Myocyte (in vitro differentiated cells): ENCODE measurements around the gene TMEM256. TPM values are rescaled to one million over a fixed set of nuclear protein-coding genes. Genes with fewer than 3 reads are reported as not detected.

Source experiments
- DNase-seq: peaks from one replicate; pipeline ENCODE4 v3.0.0-alpha.2; 2012; ENCODE audit warnings: low read depth
- total RNA-seq: library from RNA; depleted of rRNA; stranded (reverse); fragments of >200 nt; gene quantifications from 2 replicates; pipeline ENCODE4 v1.2.3, GENCODE V29; 2014

The TMEM256 gene
- total RNA-seq, 1 donor from 2014 or later = 69.6 TPM

GRCh38 chr17:7354262-7354843 lies 49.5 kb downstream of the TMEM256 start:
- DNase-seq = no peak

Other genes starting within 250 kb of the TMEM256 start
- gene ASGR1, start 224.7 kb downstream of the TMEM256 start, total RNA-seq = 0.13 TPM in 1 of 2 replicates, not detected in the other
- gene DLG4, start 184.3 kb downstream of the TMEM256 start, total RNA-seq = 11.8 and 18.7 TPM in 2 replicates
- 659 and 702 TPM in 2 replicates for gene ACADVL, start 184.2 kb downstream of the TMEM256 start, total RNA-seq
- 71.0 and 80.5 TPM in 2 replicates for gene DVL2, start 169.6 kb downstream of the TMEM256 start, total RNA-seq
- 52.3 and 54.7 TPM in 2 replicates for gene PHF23, start 164.6 kb downstream of the TMEM256 start, total RNA-seq
- 239 and 315 TPM in 2 replicates for gene GABARAP, start 161.6 kb downstream of the TMEM256 start, total RNA-seq
- 69.1 and 88.9 TPM in 2 replicates for gene CTDNEP1, start 152.4 kb downstream of the TMEM256 start, total RNA-seq
- gene ELP5, start 151.9 kb downstream of the TMEM256 start, total RNA-seq = 75.1 and 81.8 TPM in 2 replicates
- gene CLDN7, start 141.6 kb downstream of the TMEM256 start, total RNA-seq = not detected in 2 replicates
- gene SLC2A4, start 122.4 kb downstream of the TMEM256 start, total RNA-seq = 20.0 and 28.3 TPM in 2 replicates
- gene YBX2, start 109.5 kb downstream of the TMEM256 start, total RNA-seq = 4.1 and 9.6 TPM in 2 replicates
- 510 and 518 TPM in 2 replicates for gene EIF5A, start 96.5 kb downstream of the TMEM256 start, total RNA-seq
- 92.2 and 95.8 TPM in 2 replicates for gene GPS2, start 88.7 kb downstream of the TMEM256 start, total RNA-seq
- 19.5 and 22.3 TPM in 2 replicates for gene NEURL4, start 74.8 kb downstream of the TMEM256 start, total RNA-seq
- not detected in 2 replicates for gene ACAP1, start 67.6 kb downstream of the TMEM256 start, total RNA-seq
- gene KCTD11, start 51.9 kb downstream of the TMEM256 start, total RNA-seq = 10.0 and 10.1 TPM in 2 replicates
- not detected in 2 replicates for gene TMEM95, start 48.9 kb downstream of the TMEM256 start, total RNA-seq
- not detected in 2 replicates for gene TNK1, start 23.0 kb downstream of the TMEM256 start, total RNA-seq
- 15.1 and 22.3 TPM in 2 replicates for gene PLSCR3, start 9.6 kb downstream of the TMEM256 start, total RNA-seq
- gene NLGN2, start 3.7 kb upstream of the TMEM256 start, total RNA-seq = 5.7 and 7.2 TPM in 2 replicates
- gene SPEM1, start 16.2 kb upstream of the TMEM256 start, total RNA-seq = not detected in 2 replicates
- gene SPEM2, start 21.5 kb upstream of the TMEM256 start, total RNA-seq = not detected in 2 replicates
- not detected in 2 replicates for gene SPEM3, start 24.8 kb upstream of the TMEM256 start, total RNA-seq
- gene TMEM102, start 31.3 kb upstream of the TMEM256 start, total RNA-seq = 0.13 and 0.21 TPM in 2 replicates
- 41.7 and 89.9 TPM in 2 replicates for gene FGF11, start 35.4 kb upstream of the TMEM256 start, total RNA-seq
- gene CHRNB1, start 41.0 kb upstream of the TMEM256 start, total RNA-seq = 213 and 222 TPM in 2 replicates
- 32.8 and 38.0 TPM in 2 replicates for gene ZBTB4, start 75.5 kb upstream of the TMEM256 start, total RNA-seq
- gene SLC35G6, start 77.3 kb upstream of the TMEM256 start, total RNA-seq = not detected in 2 replicates
- 41.2 and 47.1 TPM in 2 replicates for gene POLR2A, start 80.3 kb upstream of the TMEM256 start, total RNA-seq
- 7.4 and 8.6 TPM in 2 replicates for gene TNFSF12, start 145.0 kb upstream of the TMEM256 start, total RNA-seq
- gene TNFSF13, start 154.7 kb upstream of the TMEM256 start, total RNA-seq = 0.11 TPM in 1 of 2 replicates, not detected in the other
- gene SENP3, start 157.8 kb upstream of the TMEM256 start, total RNA-seq = 93.6 and 114 TPM in 2 replicates
- gene CD68, start 175.5 kb upstream of the TMEM256 start, total RNA-seq = 7.6 and 9.1 TPM in 2 replicates
- gene MPDU1, start 179.8 kb upstream of the TMEM256 start, total RNA-seq = 185 and 199 TPM in 2 replicates
- 4.0 and 10.9 TPM in 2 replicates for gene SOX15, start 186.0 kb upstream of the TMEM256 start, total RNA-seq
- 85.2 and 85.6 TPM in 2 replicates for gene FXR2, start 210.8 kb upstream of the TMEM256 start, total RNA-seq
- gene SAT2, start 223.7 kb upstream of the TMEM256 start, total RNA-seq = 69.2 and 73.1 TPM in 2 replicates
- gene SHBG, start 226.0 kb upstream of the TMEM256 start, total RNA-seq = 0.43 and 1.4 TPM in 2 replicates
- gene ATP1B2, start 246.8 kb upstream of the TMEM256 start, total RNA-seq = not detected in 2 replicates